Tibial nerve (tissue), 4 donors: ENCODE results near the gene SIDT1.

Experiments used
- CTCF ChIP-seq, 5 experiments: fragments of 200-600 bp in 3 of 5; fragments of 450-650 bp in 2 of 5; sonication (generic) in 3 of 5; IDR thresholded peaks; one replicate each; pipeline ENCODE4 v1.5.1; 2016 to 2019; ENCODE audit warnings: antibody characterized with exemption in 5 of 5, mild to moderate bottlenecking in 3 of 5, moderate library complexity in 2 of 5
- EP300 ChIP-seq, 2 donors: sonication (generic); formaldehyde crosslinking; IDR thresholded peaks; one replicate each; pipeline ENCODE4 v1.6.1; 2017; ENCODE audit warnings: antibody characterized with exemption in 2 of 2, mild to moderate bottlenecking in 1 of 2

- TF ChIP-seq CTCF (IDR thresholded peaks at IDR 0.05) (no peak), EP300 (IDR thresholded peaks at IDR 0.05) (no peak)
These were observed 143.9 kb downstream of the SIDT1 start for GRCh38 chr3:113676261-113676660.
